Subcutaneous abdominal adipose tissue (tissue), 5 donors: ENCODE results near the gene KLHL21.
"Not testable (repeated sequence)": the region's sequence is repeated elsewhere in the genome, so short reads cannot be mapped to it uniquely, and the experiment has no call there.

Experiments used
- H3K27ac ChIP-seq: one replicate; pipeline ENCODE4 v1.7.0; 2013; ENCODE audit warnings: low read depth, mild to moderate bottlenecking, inconsistent platforms, low read length, moderate library complexity
- H3K27me3 ChIP-seq, 5 donors: one replicate each; pipeline ENCODE4 v1.7.0; 2013; ENCODE audit warnings: low read length in 5 of 5, inconsistent platforms in 1 of 5; ENCODE audit not compliant: control insufficient read depth in 5 of 5, insufficient read depth in 4 of 5
- H3K36me3 ChIP-seq, 5 donors: one replicate each; pipeline ENCODE4 v1.7.0; 2013; ENCODE audit warnings: low read length in 5 of 5; ENCODE audit not compliant: control insufficient read depth in 5 of 5, insufficient read depth in 5 of 5
- H3K4me1 ChIP-seq, 5 donors: one replicate each; pipeline ENCODE4 v1.7.0; 2013; ENCODE audit warnings: low read length in 5 of 5, mild to moderate bottlenecking in 3 of 5, moderate library complexity in 1 of 5; ENCODE audit not compliant: control insufficient read depth in 5 of 5, insufficient read depth in 5 of 5
- H3K4me3 ChIP-seq, 5 donors: one replicate each; pipeline ENCODE4 v1.7.0; 2013; ENCODE audit warnings: low read length in 5 of 5, low read depth in 1 of 5
- H3K9ac ChIP-seq, 5 donors: one replicate each; pipeline ENCODE4 v1.7.0; 2013; ENCODE audit warnings: low read length in 5 of 5, mild to moderate bottlenecking in 4 of 5, moderate library complexity in 3 of 5
- H3K9me3 ChIP-seq, 5 donors: one replicate each; pipeline ENCODE4 v1.7.0; 2013; ENCODE audit warnings: low read length in 5 of 5; ENCODE audit not compliant: control insufficient read depth in 5 of 5
- donor health status: healthy.
- donor health status: healthy.
- donor health status: healthy.
- donor health status: healthy.
- donor health status: healthy.

KLHL21 gene

GRCh38 chr1:6602669-6603237 is at the start of gene KLHL21:
TSS of gene KLHL21 (minus strand) at chr1:6602869. CDS start at chr1:6602817, 52 bp downstream.
- Histone ChIP-seq H3K4me1 (peaks cover 15 to 69% (median 55%) of the 10 kb centered on the region in 5 donors), H3K9ac (peak within 1 kb of the TSS; percentile 97 to 99 (median 98)), H3K9me3 (no peaks in the 10 kb centered on the region), H3K27ac (peak within 1 kb of the TSS; percentile 100), H3K4me3 (peak within 1 kb of the TSS; percentile 93 to 99 (median 96)), H3K36me3 (peaks cover 0 to 17% (median 9%) of the 10 kb centered on the region in 5 donors), H3K27me3 (no peaks in the 10 kb centered on the region)

GRCh38 chr1:6651909-6652308 is 49.2 kb upstream of the KLHL21 start:
- Histone ChIP-seq H3K4me1 (no peaks in the 10 kb centered on the region), H3K4me3 (no peak overlapping the region), H3K27me3 (no peaks in the 10 kb centered on the region), H3K9ac (no peak overlapping the region), H3K36me3 (peaks cover 0 to 53% (median 33%) of the 10 kb centered on the region in 5 donors), H3K27ac (no peak overlapping the region), H3K9me3 (no peaks in the 10 kb centered on the region)

- H3K27me3 ChIP-seq, result no peaks in the 10 kb centered on the region
- no peak overlapping the region for H3K9ac ChIP-seq
- peaks cover 0 to 56% (median 42%) of the 10 kb centered on the region in 5 donors for H3K36me3 ChIP-seq
- no peak overlapping the region for H3K4me3 ChIP-seq
- no peaks in the 10 kb centered on the region for H3K9me3 ChIP-seq
- no peaks in the 10 kb centered on the region for H3K4me1 ChIP-seq
- no peak overlapping the region for H3K27ac ChIP-seq
Observed at GRCh38 chr1:6648556-6648955, 45.9 kb upstream of the KLHL21 start.

- Histone ChIP-seq H3K9me3 (no peaks in the 10 kb centered on the region), H3K9ac (no peak overlapping the region), H3K27ac (no peak overlapping the region), H3K4me1 (no peaks in the 10 kb centered on the region), H3K36me3 (peaks cover 0 to 54% (median 38%) of the 10 kb centered on the region in 5 donors), H3K27me3 (no peaks in the 10 kb centered on the region), H3K4me3 (no peak overlapping the region)
Observed at GRCh38 chr1:6646499-6647148, 44.0 kb upstream of the KLHL21 start.

- no peak overlapping the region for H3K9ac ChIP-seq
- no peaks in the 10 kb centered on the region for H3K27me3 ChIP-seq
- H3K36me3 ChIP-seq, result peaks cover 0 to 52% (median 38%) of the 10 kb centered on the region in 5 donors
- H3K27ac ChIP-seq, result no peak overlapping the region
- no peak overlapping the region for H3K4me3 ChIP-seq
- H3K9me3 ChIP-seq, result no peaks in the 10 kb centered on the region
- no peaks in the 10 kb centered on the region for H3K4me1 ChIP-seq
Observed at GRCh38 chr1:6645018-6645417, 42.3 kb upstream of the KLHL21 start.

GRCh38 chr1:6640867-6641266 is 38.2 kb upstream of the KLHL21 start:
- Histone ChIP-seq H3K36me3 (peaks cover 0 to 81% (median 66%) of the 10 kb centered on the region in 5 donors), H3K4me1 (peaks cover 8 to 24% (median 12%) of the 10 kb centered on the region in 5 donors)
- not testable (repeated sequence) for H3K4me3 ChIP-seq, H3K9me3 ChIP-seq, H3K27me3 ChIP-seq, H3K27ac ChIP-seq, H3K9ac ChIP-seq

- Histone ChIP-seq H3K4me3 (peak overlapping the region in 3 of 5 donors; percentile 4 to 36 (median 28)), H3K27ac (peak overlapping the region; percentile 69), H3K9me3 (no peaks in the 10 kb centered on the region), H3K4me1 (peaks cover 8 to 32% (median 12%) of the 10 kb centered on the region in 5 donors), H3K36me3 (peaks cover 0 to 85% (median 69%) of the 10 kb centered on the region in 5 donors), H3K9ac (peak overlapping the region in 2 of 5 donors; percentile 35 to 63), H3K27me3 (peaks cover 0 to 4% (median 0%) of the 10 kb centered on the region in 5 donors)
Observed at GRCh38 chr1:6638226-6638625, 35.6 kb upstream of the KLHL21 start.

GRCh38 chr1:6637770-6638169 is 35.1 kb upstream of the KLHL21 start:
- no peaks in the 10 kb centered on the region for H3K9me3 ChIP-seq
- peaks cover 0 to 86% (median 70%) of the 10 kb centered on the region in 5 donors for H3K36me3 ChIP-seq
- peak overlapping the region in 3 of 5 donors; percentile 4 to 36 (median 28) for H3K4me3 ChIP-seq
- peaks cover 0 to 4% (median 0%) of the 10 kb centered on the region in 5 donors for H3K27me3 ChIP-seq
- H3K4me1 ChIP-seq, result peaks cover 8 to 32% (median 12%) of the 10 kb centered on the region in 5 donors
- no peak overlapping the region for H3K9ac ChIP-seq
- peak overlapping the region; percentile 69 for H3K27ac ChIP-seq

- not testable (repeated sequence) for H3K4me3 ChIP-seq, H3K9ac ChIP-seq, H3K9me3 ChIP-seq, H3K27me3 ChIP-seq
- H3K27ac ChIP-seq, result peak overlapping the region; percentile 3
- peaks cover 0 to 86% (median 71%) of the 10 kb centered on the region in 5 donors for H3K36me3 ChIP-seq
- H3K4me1 ChIP-seq, result peaks cover 8 to 32% (median 12%) of the 10 kb centered on the region in 5 donors
Observed at GRCh38 chr1:6636778-6637177, 34.1 kb upstream of the KLHL21 start.
